ENCODE data around the gene FRRS1.
A peak's percentile ranks its signal among the peaks of the same experiment; 100 is the strongest.

FRRS1 gene

GRCh38 chr1:99675994-99676393 is 90.4 kb downstream of the FRRS1 start:
- DNase-seq (ENCODE audit: low read depth, low spot score) = no peak

DNA sequence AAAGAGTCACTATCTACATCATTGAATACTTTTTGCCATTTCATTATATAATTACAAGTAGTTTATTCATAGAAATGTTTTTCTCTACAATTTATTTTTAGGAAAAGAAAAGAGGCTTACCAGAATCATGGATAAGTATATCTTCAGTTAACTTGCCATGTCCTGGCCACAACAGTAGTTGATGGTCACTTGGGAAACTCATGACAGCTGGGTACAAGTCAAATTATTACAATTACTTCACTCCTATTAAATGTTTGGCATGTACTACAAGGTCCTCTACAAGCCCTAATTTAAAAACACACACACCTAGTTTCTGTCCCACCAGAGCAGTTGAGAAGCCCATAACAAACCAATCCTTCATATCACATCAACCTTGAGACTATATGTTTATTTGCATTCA is 91.1 kb downstream of the FRRS1 start:
- no peak for DNase-seq (ENCODE audit: low read depth, low spot score)

GRCh38 chr1:99674115-99675064 is 92.0 kb downstream of the FRRS1 start:
- DNase-seq (ENCODE audit: low read depth, low spot score) = no peak

DNA sequence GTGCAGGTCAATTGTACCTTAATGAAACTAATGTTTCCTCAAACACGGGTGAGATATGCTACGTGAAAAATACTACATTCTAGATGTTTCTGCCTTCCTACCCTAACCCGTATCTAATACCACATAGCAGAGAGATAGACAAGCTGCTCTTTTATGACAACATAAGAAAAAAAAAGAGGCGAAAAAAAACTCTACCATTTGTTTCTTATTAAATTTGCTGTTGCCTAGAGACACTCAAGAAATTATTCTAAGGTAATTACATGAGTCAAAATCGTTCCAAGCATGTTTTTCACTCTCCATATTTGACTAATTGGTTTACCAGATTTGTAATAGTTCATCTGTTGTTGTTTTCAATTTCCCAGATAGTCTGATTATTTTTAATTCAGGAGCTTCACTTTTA is 93.1 kb downstream of the FRRS1 start:
- no peak for DNase-seq (ENCODE audit: low read depth, low spot score)

GRCh38 chr1:99672530-99673213 is 93.8 kb downstream of the FRRS1 start:
- peak; percentile 44 for DNase-seq (ENCODE audit: low read depth, low spot score)

- no peak for DNase-seq (ENCODE audit: low read depth, low spot score)
Observed at GRCh38 chr1:99672038-99672437, 94.4 kb downstream of the FRRS1 start.

DNA sequence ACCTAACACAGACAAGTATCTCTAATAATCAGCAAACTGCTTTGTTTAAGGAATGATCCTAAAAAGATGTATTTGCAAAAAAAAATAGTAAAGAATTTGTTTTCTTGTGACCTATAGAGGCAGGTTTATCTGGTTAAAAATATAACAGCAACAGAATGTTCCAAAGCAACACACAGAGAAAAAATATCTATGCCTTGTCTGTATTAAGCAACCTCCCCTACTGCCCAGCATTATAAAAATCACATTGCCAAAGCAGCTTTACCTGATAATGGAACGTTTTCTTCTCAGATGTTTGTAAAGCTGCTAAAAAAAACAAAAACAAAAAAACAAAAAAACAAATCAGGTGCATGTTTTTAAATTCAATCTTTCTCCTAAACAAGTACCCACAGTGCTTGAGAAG is 95.9 kb downstream of the FRRS1 start:
- DNase-seq (ENCODE audit: low read depth, low spot score) = no peak

GRCh38 chr1:99669821-99670220 is 96.6 kb downstream of the FRRS1 start:
- DNase-seq (ENCODE audit: low read depth, low spot score) = no peak

DNA sequence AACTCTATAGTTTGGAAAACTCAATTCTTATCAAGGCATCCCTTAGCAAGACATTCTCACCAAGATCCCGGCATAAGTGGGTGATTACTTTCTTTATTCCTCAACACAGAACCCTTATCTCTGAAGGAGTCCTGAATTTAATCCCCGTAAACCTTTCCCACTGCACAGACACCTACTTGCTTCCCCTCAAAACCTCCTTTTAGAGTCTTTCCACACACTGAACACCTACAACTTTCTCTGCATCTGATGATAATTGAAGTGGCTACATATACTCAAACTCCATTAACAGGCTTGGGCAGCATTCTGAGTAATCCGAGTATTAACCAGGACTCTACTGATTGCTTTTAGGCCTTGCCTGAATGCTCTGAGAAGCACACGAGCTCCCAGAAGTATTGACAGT is 97.1 kb downstream of the FRRS1 start:
- no peak for DNase-seq (ENCODE audit: low read depth, low spot score)

DNA sequence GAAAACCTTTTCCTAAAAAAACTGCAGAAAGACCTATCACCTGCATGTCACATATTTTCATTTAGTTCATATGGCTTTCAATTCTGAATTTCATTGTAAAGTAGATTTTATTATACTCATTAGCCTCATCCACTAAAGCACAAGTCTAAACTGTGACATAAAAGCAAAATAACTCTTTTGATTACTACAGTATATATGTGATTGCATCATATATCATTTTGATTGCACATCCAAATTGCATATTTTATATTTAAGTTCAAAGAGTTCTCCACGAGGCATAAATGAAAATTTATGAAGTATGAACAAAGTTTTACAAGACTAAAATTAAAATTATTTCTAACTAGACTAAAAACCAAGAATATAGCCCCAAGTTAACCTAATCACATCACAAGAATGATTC is 101.2 kb downstream of the FRRS1 start:
- DNase-seq (ENCODE audit: low read depth, low spot score) = no peak

DNA sequence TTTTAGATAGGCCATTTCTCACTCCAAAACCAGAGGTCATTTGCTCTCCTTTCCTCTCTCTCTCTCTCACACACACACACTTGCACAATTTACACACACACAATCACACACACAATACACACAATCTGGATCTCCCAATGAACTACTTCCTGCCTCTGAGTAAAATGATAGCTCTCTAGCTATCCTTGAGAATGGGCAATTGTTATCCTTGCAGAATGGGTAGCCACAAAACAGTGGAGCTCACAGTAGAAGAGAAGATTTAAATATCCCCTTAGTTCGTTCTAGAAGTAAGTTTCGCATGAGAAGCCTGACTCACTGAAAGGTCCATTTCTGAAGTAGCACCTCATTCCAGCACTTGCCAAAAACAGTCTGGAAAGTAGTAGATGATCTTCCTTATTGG is 102.9 kb downstream of the FRRS1 start:
- DNase-seq (ENCODE audit: low read depth, low spot score) = no peak

DNA sequence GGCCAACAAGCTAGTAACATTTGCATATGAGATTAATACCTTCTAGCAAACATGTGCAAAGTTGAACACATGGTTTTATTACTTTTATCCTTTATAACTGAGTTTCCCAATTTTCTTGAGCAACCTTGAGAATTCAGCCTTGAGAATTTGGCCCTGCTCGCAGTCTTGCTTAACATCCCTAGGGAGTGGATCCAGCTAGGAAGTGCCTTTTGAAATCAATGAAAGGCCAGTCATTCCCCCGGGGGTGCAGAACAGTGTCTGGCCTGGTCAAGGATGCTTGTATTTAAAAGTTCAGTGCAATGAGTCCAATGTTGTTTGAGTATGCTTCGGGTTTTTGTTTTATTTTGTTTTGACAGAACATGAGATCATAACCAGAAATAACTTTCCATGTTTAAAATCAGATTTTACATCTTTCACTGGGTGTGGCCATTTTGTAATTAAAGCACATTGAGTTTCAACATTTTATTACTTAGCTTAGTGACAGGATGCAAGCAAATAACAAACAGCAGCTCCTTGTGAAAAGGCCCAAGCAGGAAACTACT is 103.8 kb downstream of the FRRS1 start:
- DNase-seq (ENCODE audit: low read depth, low spot score) = no peak

GRCh38 chr1:99661780-99662179 is 104.7 kb downstream of the FRRS1 start:
- no peak for DNase-seq (ENCODE audit: low read depth, low spot score)

DNA sequence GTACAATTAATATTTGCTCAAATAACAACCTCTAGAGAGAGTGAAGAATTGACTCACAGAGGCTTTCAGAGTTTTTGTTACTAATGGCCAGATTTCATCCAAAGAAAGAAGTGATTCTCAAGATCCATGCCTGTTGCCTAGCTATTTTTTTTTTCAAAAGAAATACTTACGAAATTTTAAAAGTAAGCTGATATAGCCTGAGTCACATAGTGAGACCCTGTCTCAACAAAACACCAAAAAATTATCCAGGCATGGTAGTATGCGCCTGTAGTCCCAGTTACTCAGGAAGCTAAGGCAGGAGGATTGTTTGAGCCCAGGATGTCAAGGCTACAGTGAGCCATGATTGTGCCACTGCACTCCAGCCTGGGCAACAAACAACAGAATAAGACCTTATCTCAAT is 105.9 kb downstream of the FRRS1 start:
- DNase-seq (ENCODE audit: low read depth, low spot score) = no peak

- no peak for DNase-seq (ENCODE audit: low read depth, low spot score)
Observed at GRCh38 chr1:99659755-99660210, 106.7 kb downstream of the FRRS1 start.
